OCI-LY3 (cell line): ENCODE results near the gene MACROD1.

Experiments
- H2AFZ ChIP-seq: fragments of 200-600, 300-600 bp; shearing (Covaris generic); 2 replicates; pipeline ENCODE4 v1.6.0; 2014; ENCODE audit warnings: antibody characterized with exemption, low read depth, low read length
- H3K27ac ChIP-seq: fragments of 200-600, 300-600 bp; sonication (generic); 2 replicates; pipeline ENCODE4 v1.5.1; 2014; ENCODE audit warnings: mild to moderate bottlenecking, low read length, moderate library complexity, mixed read lengths
- H3K27me3 ChIP-seq: fragments of 200-600, 300-600 bp; sonication (generic); 2 replicates; pipeline ENCODE4 v1.6.1; 2014; ENCODE audit warnings: low read depth, low read length, mixed read lengths
- H3K36me3 ChIP-seq: fragments of 200-600, 300-600 bp; sonication (generic); replicated peaks from 2 replicates; pipeline ENCODE3; 2014; ENCODE audit warnings: low read depth, low read length, mixed read lengths
- H3K4me1 ChIP-seq: fragments of 300-600, 200-600 bp; sonication (generic); 2 replicates; pipeline ENCODE4 v1.6.1; 2014; ENCODE audit warnings: low read length, mixed read lengths
- H3K4me2 ChIP-seq: fragments of 200-600, 300-600 bp; sonication (generic); 2 replicates; pipeline ENCODE4 v1.6.1; 2014; ENCODE audit warnings: low read length, mixed read lengths
- H3K4me3 ChIP-seq: fragments of 300-600, 200-600 bp; sonication (generic); 2 replicates; pipeline ENCODE4 v1.5.1; 2014; ENCODE audit warnings: antibody characterized with exemption, mild to moderate bottlenecking, low read length, moderate library complexity
- H3K79me2 ChIP-seq: fragments of 300-600, 200-600 bp; shearing (Covaris generic); 2 replicates; pipeline ENCODE4 v1.6.1; 2014; ENCODE audit warnings: mild to moderate bottlenecking, low read length, mixed read lengths
- H3K9ac ChIP-seq: fragments of 300-600, 200-600 bp; shearing (Covaris generic); 2 replicates; pipeline ENCODE4 v1.6.0; 2014; ENCODE audit warnings: mild to moderate bottlenecking, low read length, moderate library complexity
- H3K9me3 ChIP-seq: fragments of 200-600, 300-600 bp; shearing (Covaris generic); 2 replicates; pipeline ENCODE4 v1.6.1; 2014; ENCODE audit warnings: low read length, mixed read lengths; ENCODE audit not compliant: insufficient read depth
- H4K20me1 ChIP-seq: fragments of 200-600, 300-600 bp; sonication (generic); 2 replicates; pipeline ENCODE4 v1.6.1; 2016; ENCODE audit warnings: low read length, mixed read lengths; ENCODE audit not compliant: insufficient read depth
- CTCF ChIP-seq: fragments of 200-600, 300-600 bp; sonication (generic); IDR thresholded peaks from 2 replicates; pipeline ENCODE4 v1.5.1; 2014; ENCODE audit warnings: antibody characterized with exemption, low read length, low read depth
- EZH2phosphoT487 ChIP-seq: fragments of 200-600 bp; shearing (Covaris generic); IDR thresholded peaks from 2 replicates; pipeline ENCODE4 v1.6.1; 2018; ENCODE audit warnings: antibody characterized with exemption, mixed run types, low read depth

MACROD1 gene

GRCh38 chr11:64126371-64126770, 39.5 kb downstream of the MACROD1 start:
- H3K9me3 ChIP-seq = no peaks in the 10 kb centered on the region
- H3K27ac ChIP-seq = no peak overlapping the region
- no peaks in the 10 kb centered on the region for H3K79me2 ChIP-seq
- H4K20me1 ChIP-seq = 0 out of 2 replicates have a peak, but pooled peaks cover 6% of the 10 kb centered on the region
- no peaks in the 10 kb centered on the region for H3K27me3 ChIP-seq
- H2AFZ ChIP-seq = no peak overlapping the region
- H3K36me3 ChIP-seq = no peaks in the 10 kb centered on the region
- peaks cover 20% of the 10 kb centered on the region for H3K4me1 ChIP-seq
- TF ChIP-seq CTCF (no peak), EZH2phosphoT487 (no peak)
- no peak overlapping the region for H3K4me2 ChIP-seq
- no peak overlapping the region for H3K4me3 ChIP-seq
- H3K9ac ChIP-seq = no peak overlapping the region

GRCh38 chr11:64125676-64126075, 40.2 kb downstream of the MACROD1 start:
- no peak overlapping the region for H3K4me3 ChIP-seq
- peaks cover 14% of the 10 kb centered on the region for H3K4me1 ChIP-seq
- TF ChIP-seq EZH2phosphoT487 (no peak), CTCF (no peak)
- H3K79me2 ChIP-seq = no peaks in the 10 kb centered on the region
- no peak overlapping the region for H3K27ac ChIP-seq
- H4K20me1 ChIP-seq = 0 out of 2 replicates have a peak, but pooled peaks cover 6% of the 10 kb centered on the region
- H3K9me3 ChIP-seq = no peaks in the 10 kb centered on the region
- H2AFZ ChIP-seq = no peak overlapping the region
- no peak overlapping the region for H3K9ac ChIP-seq
- H3K27me3 ChIP-seq = no peaks in the 10 kb centered on the region
- H3K4me2 ChIP-seq = no peak overlapping the region
- H3K36me3 ChIP-seq = no peaks in the 10 kb centered on the region

- Histone ChIP-seq H4K20me1 (0 out of 2 replicates have a peak, but pooled peaks cover 6% of the 10 kb centered on the region), H3K36me3 (no peaks in the 10 kb centered on the region), H3K27me3 (no peaks in the 10 kb centered on the region), H3K4me3 (no peak overlapping the region), H3K9me3 (no peaks in the 10 kb centered on the region), H2AFZ (no peak overlapping the region), H3K4me1 (peaks cover 9% of the 10 kb centered on the region; the same call in 1 of the 2 replicates), H3K9ac (no peak overlapping the region), H3K27ac (no peak overlapping the region), H3K79me2 (no peaks in the 10 kb centered on the region), H3K4me2 (no peak overlapping the region)
- no peak for TF ChIP-seq CTCF
- TF ChIP-seq EZH2phosphoT487 = no peak
Measured at GRCh38 chr11:64124147-64124546, 41.8 kb downstream of the MACROD1 start.

DNA sequence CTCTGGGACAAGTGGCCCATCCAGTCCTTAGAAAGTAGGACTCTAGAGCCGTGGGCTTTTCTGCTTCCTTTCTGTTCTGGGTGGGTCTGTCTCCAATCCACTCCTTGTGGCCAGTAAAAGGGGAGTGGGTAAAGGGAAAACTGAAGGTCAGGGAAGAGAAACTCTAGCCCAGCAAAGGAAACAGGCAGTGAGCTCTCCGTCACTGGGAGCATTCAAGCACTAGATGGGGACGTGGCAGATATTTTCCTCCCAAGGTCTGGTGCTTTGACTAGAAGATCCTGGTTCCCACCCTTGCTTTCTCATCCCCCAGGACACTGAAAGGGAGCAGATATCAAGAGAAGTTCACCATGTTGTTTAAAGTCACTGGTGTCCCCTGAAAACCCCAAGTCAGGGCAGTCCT, 42.2 kb downstream of the MACROD1 start:
- Histone ChIP-seq H3K9ac (no peak overlapping the region), H4K20me1 (0 out of 2 replicates have a peak, but pooled peaks cover 6% of the 10 kb centered on the region), H3K36me3 (no peaks in the 10 kb centered on the region), H3K9me3 (no peaks in the 10 kb centered on the region), H3K27me3 (no peaks in the 10 kb centered on the region), H3K27ac (no peak overlapping the region), H3K4me2 (no peak overlapping the region), H2AFZ (no peak overlapping the region), H3K79me2 (no peaks in the 10 kb centered on the region), H3K4me3 (no peak overlapping the region), H3K4me1 (peaks cover 9% of the 10 kb centered on the region; the same call in 1 of the 2 replicates)
- no peak for TF ChIP-seq EZH2phosphoT487
- TF ChIP-seq CTCF = no peak
